HG03460 (cell line): ENCODE measurements around the gene SLC29A3.

ENCODE experiments used
- ATAC-seq: cut with Tn5 transposase; IDR thresholded peaks from one replicate; pipeline ENCODE4 v1.9.1; 2021; ENCODE audit not compliant: unreplicated experiment

SLC29A3 gene

GRCh38 chr10:71299071-71299785 lies 19.8 kb upstream of the SLC29A3 start:
- ATAC-seq, result no peak

DNA sequence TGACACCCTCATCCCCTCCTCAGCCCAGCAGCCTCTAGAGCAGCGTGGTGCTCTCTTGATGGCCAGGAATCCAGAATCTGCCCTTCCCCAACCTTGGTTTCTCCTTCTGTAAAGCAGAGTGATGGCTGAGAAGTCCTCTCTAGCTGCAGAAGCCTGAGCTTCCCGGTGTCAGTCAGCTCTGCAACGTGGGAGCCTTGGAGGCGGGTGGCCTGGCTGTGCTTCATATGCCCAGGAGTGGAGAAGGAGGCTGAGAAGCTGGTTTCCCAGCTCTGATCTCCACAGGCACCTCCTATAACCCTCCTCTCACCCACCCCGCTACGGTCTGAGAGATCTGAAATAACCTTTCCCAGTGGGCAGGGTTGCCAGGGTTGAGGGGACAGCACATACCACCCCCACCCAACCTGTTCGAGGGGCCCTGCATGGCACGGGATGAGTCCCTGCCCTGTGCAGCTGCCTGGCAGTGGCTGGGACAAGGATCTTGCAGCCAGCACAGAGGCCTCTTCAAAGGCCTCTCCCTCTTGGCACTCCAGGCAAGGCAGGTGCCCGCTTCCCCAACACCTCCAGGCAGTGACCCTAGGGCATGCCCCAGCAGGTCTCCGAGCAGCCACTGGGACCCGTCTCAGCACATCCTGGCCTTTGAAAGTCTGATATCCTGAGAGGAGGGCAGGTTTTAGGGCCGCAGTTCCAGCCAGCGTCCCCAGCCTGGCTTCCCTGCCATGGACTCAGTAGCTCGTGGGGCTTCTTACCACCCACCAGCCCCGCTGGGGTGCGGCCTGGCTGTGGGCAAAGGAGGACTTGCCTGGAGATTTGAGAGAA lies 18.3 kb upstream of the SLC29A3 start:
- no peak for ATAC-seq

- no peak for ATAC-seq
These were observed 17.6 kb upstream of the SLC29A3 start for GRCh38 chr10:71301371-71301916.

- ATAC-seq, result no peak
These were observed 16.6 kb upstream of the SLC29A3 start for GRCh38 chr10:71302451-71302850.

DNA sequence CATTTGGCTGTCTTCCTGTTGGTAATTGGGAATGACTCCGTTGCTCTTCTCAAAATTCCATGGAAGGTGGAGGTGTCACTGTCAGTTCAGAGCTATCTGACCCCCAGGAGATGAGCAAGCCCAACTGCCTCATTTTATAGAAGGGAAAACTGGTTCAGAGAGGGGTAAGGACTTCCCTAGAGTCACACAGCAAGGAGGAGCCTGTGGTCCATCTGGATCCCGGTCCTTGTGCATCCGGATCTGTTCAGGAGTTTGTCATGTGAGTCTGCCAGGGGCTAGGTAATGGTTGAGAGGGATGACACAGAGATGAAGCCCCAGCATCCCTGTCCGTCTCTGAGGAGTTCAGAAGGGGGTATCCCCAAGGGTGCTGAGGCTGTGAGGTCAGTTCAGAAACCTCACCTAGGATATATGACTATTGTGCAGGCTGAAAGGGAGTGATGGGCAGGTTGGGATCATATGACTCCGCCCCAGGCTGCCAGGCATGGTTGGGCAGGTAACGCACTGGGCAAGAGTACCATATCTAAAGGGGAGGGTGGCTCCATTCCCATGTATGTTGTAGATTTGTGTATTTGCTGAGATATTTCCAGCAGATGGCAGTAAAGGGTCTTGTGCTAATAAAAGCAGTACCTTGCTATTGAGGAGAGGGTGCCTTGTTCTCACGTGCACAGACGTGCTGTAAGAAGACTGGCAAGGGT lies 16.0 kb upstream of the SLC29A3 start:
- ATAC-seq, result no peak

- ATAC-seq, result no peak
These were observed 15.5 kb upstream of the SLC29A3 start for GRCh38 chr10:71303569-71303907.

- ATAC-seq, result no peak
These were observed 14.1 kb upstream of the SLC29A3 start for GRCh38 chr10:71304914-71305313.

GRCh38 chr10:71306979-71307378 lies 12.1 kb upstream of the SLC29A3 start:
- no peak for ATAC-seq

DNA sequence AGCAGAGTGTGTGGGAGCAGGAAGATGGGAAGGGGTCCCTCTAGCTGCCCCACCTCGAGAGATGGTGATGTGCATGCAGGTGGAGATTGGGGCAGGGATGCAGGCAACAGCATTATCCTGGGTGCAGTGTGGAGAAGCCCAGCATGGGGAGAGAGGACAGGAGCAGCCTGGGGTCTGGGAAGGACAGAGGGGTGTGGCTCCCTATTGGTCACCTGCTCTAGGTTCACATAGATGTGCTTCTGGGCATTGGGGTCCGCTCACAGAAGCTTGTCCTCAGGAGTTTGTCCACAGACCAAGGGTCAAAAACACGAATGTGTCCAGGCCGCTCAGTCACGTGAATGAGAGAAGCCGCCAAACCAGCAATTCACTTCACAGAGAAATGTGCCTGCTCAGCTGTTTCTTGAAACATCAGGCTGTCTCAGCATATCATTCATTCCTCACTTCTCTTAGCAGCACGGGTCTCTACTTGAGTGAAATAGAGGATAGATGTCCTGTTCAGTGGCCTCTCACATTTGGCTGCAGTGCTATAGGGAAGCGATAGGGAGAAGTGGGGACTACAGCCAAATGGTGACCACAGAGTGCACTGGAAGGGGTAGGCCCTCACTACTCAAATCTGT lies 11.5 kb upstream of the SLC29A3 start:
- ATAC-seq, result no peak

- ATAC-seq, result no peak
These were observed 10.8 kb upstream of the SLC29A3 start for GRCh38 chr10:71308244-71308643.

DNA sequence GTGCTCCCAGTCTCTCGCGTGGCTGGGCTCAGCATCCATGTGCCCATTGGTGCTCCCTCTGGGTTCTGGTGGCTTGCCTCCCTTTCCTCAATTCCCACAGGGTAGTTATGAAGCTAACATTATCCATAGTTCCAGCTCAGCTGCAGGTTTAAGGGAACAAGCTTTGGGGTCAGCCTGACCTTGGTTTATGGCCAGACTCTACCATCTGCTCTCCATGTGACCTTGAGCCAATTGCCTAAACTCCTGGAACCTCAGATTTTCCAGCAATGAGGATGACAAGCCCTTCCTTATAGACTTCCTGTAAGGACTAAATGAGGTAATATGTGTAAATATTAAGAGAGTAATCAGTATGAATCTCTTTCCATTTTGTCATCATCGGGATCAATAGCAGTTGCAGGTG lies 10.1 kb upstream of the SLC29A3 start:
- ATAC-seq, result no peak

DNA sequence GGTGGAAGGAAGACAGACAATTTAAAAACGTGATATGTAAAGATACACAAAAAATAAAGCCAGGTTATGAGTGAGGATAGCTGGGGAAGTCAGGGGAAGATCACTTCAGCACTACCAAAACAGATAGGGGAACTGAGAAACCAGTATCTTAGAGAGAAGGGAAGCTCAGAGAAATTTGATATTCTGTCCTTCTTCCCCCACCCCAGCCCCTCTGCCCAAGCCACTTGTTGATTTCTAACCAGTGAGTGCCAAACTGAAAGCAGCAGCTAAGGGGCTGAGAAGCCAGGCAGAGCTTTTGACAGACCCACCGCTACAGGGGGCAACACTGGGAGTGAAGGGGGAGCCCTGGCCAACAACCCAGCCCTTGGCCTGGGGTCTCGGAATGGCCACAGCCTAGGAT lies 9.1 kb upstream of the SLC29A3 start:
- no peak for ATAC-seq

- no peak for ATAC-seq
These were observed 6.8 kb upstream of the SLC29A3 start for GRCh38 chr10:71312220-71312619.

- no peak for ATAC-seq
These were observed 6.0 kb upstream of the SLC29A3 start for GRCh38 chr10:71312811-71313789.

DNA sequence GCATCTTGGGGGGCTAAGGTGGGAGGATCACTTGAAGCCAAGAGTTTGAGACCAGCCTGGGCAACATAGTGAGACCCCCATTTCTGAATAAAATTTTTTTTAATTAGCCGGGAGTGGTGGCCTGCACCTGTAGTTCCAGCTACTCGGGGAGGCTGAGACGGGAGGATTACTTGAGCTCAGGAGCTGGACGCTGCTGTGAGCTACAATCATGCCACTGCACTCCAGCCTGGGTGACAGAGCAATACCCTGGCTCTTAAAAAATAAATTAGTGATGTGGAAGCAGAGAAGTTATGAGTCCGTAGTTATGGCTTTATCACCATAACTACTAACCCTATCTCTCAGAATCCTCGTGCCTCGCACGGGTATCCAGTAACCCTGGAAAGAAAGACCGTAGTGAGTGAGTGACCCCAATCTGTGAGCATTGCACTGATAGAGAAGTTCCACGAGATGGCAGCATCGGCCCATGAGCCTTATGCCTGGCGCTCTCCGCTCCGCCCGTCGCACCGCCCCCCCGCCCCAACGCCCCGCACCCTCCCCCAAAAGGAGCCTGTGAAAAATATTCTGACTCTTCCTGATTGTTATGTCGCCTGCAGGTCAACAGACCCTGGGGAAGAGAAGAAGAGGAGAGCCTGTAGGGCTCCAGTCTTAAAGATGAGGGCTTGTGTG lies 4.9 kb upstream of the SLC29A3 start:
- ATAC-seq, result no peak

DNA sequence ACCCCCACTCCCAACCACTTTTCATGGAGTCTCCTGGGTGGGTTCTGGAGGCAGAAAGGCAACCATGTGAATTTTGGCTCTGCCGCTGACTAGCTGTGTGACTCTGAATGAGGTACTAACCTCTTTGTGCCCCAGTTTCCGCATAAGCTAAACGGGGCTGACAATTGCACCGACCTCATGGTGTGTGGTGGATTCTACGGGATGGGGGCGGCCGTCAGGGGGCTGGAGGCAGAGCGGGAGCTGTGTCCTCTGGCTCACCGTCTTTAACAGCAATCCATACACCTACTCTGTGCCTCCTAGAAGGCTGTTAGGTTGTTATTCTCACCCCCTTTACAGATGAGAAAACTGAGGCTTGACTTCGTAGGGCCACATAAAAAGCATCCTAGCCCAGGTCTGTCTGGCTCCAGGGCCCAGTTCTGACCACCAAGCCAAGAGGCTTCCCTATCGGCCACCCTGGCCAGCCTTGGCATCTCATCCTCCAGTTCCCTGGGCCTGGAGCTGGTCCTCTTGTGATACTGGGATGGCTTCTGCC lies 4.3 kb upstream of the SLC29A3 start:
- no peak for ATAC-seq

GRCh38 chr10:71316056-71316785 lies 2.8 kb upstream of the SLC29A3 start:
- ATAC-seq, result no peak

DNA sequence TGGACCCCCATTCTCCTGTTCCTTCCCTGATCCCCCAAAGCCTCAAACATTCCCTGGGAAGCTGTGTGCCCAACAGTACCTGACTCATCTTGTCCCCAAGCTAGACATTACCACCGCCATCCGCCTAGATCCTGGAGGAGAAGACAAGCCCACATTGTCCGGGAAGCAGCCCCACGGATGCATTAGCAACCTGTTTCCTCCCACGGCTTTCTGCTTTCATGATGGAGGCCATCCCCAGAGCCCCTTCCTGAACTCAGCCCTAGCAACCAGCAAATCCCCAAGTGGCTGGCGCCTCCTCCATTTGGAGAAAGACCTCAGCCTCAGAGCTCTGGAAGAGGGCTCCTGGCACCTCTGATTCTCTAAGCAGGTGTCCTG lies 2.3 kb upstream of the SLC29A3 start:
- no peak for ATAC-seq

- no peak for ATAC-seq
These were observed 1.3 kb upstream of the SLC29A3 start for GRCh38 chr10:71317739-71318138.
